ENCODE data around the gene PTPRE.
"Not testable (repeated sequence)": the region's sequence is repeated elsewhere in the genome, so short reads cannot be mapped to it uniquely, and the experiment has no call there.

Gene PTPRE

DNA sequence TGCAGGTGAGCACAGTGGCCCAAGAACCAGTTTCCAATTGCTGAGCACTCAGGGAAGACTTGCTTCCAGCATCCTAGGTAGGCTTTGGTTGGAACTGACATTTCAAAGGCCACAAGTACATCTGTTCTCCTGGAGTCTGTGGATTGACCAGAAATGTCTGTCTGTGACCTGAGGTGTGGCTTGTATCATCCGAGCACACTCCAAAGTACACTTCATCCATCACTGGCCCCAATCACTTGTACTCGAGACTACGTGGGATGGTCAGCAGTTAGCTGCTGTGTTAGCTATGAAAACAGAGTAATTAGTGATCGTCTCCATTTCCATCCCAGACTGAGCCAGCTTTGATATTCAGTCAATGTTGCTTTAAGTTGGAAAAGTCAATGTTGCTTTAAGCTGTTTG, 174.3 kb downstream of the PTPRE start:
- no peak for DNase-seq
- intact Hi-C loops (cut with DNase I) = no loop called here

DNA sequence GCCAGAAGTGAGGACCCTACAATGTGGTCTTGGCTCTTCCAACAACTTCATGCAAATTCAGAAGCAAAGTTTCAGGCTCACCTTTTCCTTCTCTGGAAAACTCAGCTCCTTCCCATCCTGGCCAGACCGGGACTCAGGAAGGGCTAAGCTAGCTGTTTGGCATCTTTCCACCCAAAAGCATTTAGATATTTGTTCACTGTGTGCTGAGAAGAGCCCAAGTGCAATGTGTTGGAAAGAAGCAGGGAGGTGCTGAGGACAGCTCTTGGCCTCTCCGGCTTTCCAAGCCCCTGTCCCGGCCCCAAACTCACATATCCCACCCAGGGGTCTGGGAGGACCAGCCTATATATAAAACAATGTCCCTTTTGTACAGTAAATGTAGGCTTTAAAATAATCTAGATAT, 174.8 kb downstream of the PTPRE start:
- DNase-seq = no peak
- intact Hi-C loops (cut with DNase I) = no loop called here

DNA sequence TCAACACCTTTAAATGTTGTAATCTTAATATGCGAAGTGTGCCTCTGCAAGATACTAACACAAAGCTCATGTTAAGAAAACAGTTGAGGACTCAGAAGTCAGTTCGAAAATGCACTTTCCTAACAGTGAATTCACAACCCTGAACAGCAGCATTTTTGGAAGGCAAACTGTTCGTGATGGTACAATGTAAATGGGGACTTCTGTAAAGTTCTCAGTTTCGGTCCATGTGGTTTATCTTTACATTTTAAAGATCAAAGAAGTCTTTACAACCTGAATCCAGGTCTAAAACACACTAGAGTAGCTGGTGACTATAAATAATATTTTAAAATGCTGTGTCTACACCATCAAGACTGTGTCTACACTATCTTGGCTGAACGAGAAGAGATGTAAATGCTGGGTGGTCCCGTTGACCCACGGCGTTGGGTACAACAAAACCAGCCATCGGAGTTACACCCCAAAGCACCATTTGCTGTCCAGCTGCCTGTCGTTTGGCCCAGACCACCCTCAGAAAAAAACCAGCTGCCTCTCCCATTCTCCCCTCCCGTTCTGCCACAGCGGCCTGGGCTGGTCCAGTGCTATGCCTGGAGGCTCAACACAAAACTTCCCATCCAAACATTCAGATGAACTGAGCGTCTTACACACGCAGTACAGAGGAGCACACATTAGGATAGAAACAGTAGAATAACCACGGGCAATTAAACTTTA, 176.4 kb downstream of the PTPRE start:
- DNase-seq = no peak
- intact Hi-C loops (cut with DNase I) = no loop called here

DNA sequence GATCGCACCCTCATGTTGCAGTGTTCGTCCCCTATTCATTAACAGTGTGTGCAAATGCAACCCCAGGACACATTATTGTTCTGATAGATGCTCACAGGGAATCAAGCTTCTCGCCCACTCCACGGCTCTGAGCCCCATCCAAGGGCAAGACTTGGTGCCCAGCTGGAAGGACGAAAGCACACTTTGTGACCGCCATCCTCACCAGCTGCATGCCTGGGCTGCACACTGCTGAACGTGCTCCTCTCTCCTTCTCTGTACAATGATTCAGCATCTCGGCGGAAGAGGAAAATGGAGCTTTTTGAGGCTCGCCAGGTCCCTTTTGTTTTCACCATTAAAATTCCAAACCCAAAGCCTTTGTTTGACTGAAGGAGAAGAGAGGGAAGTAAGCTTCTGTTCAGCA, 177.5 kb downstream of the PTPRE start:
- intact Hi-C loops (cut with DNase I) = no loop called here
- no peak for DNase-seq

DNA sequence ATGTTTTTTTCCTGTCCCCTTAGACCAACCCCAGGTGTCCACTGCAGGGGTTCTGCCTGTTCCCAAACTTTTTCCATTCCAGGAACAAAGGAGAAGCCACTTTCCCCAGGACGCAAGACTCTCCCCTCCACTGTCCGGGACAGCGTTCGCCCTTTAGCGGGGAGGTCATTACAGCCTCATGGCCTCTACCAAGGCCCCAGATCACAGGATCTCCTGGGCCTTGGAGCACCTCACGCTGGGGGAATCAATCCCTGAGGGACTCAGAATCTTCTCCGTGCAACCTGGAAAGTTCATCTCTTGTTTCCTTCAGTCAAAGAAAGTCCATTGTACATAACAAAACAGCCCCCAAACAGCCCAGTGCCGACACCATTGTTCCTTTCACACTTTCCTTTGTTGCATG, 178.1 kb downstream of the PTPRE start:
- no peak for DNase-seq
- intact Hi-C loops (cut with DNase I) = no loop called here

- intact Hi-C loops (cut with DNase I) = no loop called here
- no peak for DNase-seq
Measured at GRCh38 chr10:128086003-128086863, 179.3 kb downstream of the PTPRE start.

GRCh38 chr10:128087146-128087883, 180.4 kb downstream of the PTPRE start:
- DNase-seq = no peak
- intact Hi-C loops (cut with DNase I) = no loop called here

DNA sequence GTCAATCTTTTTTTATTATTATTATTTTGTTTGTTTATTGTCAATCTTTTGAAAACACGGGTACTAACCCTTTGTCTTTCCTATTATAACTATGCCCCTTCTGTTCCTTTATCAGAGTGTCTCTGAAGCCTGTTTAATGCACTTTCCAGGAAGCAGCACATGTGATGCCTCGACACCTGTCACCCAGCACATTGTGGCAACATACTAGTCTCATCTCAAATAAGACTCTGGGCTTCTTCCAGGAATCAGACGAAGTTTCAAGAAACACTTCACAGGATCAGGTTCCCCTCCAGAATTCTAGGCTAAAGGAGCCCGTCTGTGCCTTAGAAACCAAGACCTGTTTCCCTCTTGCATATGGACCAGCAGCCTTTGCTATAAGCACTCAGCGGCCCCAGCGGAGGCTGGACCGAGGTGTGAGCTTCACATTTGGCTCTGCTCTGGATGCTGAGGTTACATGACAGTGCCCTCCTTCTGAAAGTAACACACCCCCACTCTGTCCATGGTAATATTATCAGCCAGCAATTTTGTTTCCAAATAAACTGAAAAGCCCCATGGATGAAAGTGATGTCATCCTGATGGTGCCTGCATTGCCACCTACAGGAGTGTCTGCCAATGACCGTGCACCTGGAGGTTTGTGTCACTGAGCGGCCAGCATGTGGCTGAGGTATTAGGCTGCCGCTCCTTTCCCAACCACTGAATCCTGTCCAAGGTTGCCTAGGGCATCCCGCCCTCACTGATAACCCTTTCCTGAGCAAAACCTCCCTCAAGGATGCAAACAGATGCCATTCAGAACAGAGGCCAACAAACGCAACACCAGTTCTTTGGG, 181.2 kb downstream of the PTPRE start:
- DNase-seq = no peak
- intact Hi-C loops (cut with DNase I) = no loop called here

DNA sequence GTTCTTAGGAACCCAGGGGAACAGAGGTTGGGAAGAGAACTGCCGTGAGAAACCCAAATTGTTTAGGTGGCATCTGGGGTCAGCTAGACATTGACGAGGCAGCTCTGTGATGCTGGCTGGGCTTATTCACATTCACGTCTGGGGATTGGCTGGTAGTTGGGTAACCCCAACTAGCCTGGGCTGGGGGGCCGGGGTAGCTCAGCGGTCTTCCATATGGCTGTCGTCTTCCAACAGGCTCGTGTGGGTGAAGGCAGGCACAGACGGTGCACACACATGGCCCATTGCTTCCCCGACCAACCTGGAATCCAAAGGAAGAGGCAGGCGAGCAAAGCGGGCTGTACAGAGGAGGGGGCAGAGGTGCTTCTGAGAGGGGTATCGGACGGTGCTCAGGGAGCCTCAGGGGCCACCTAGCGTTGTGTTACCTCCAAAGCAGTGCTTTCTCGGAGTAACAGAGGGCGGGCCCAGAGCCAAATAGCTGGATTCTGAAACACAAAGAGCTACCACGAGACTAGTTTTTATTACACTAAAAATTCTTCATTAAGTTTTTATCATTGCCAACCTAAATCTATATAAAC, 184.8 kb downstream of the PTPRE start:
- no peak for DNase-seq
- intact Hi-C loops (cut with DNase I) = no loop called here

GRCh38 chr10:128092454-128092853, 185.6 kb downstream of the PTPRE start:
- DNase-seq = no peak
- intact Hi-C loops (cut with DNase I) = no loop called here

- intact Hi-C loops (cut with DNase I); DNase-seq: not testable (repeated sequence)
Measured at GRCh38 chr10:128094596-128094995, 187.7 kb downstream of the PTPRE start.

DNA sequence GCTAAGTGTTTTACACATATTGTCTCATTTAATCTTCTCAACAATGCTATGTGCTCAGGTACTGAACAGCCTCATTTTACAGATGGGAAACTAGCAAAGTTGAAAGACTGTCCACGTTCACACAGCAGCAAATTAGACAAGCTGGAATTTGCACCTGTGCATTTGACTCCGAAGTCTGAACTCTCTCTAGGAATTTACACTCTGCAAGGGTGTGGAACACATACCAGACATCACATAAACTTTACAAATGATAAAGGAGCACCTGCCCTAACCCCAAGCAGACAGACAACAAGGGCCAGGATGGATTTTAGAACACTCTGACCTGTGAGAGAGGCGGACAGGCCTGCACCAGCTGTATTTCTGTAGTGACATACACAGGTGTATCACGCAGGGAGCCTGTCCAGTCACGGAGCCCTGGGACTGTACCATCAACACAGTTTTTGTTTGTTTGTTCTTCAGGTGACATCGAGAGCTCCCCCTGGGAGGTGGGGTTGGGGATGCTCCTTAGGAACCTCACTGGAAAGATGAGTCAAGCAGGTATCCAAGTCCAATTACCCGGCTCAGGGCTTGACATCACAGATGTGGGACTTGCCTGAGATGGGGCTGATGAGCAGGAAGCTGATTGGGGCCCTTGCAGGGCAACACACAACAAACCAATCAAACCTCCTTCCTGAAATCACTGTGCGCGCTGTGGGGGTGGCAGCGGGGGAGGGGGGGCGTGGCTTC, 188.3 kb downstream of the PTPRE start:
- intact Hi-C loops (cut with DNase I) = no loop called here
- no peak for DNase-seq

- no peak for DNase-seq
- intact Hi-C loops (cut with DNase I) = no loop called here
Measured at GRCh38 chr10:128095753-128096469, 189.0 kb downstream of the PTPRE start.

GRCh38 chr10:128096486-128097199, 189.7 kb downstream of the PTPRE start:
- no peak for DNase-seq
- intact Hi-C loops (cut with DNase I) = no loop called here

DNA sequence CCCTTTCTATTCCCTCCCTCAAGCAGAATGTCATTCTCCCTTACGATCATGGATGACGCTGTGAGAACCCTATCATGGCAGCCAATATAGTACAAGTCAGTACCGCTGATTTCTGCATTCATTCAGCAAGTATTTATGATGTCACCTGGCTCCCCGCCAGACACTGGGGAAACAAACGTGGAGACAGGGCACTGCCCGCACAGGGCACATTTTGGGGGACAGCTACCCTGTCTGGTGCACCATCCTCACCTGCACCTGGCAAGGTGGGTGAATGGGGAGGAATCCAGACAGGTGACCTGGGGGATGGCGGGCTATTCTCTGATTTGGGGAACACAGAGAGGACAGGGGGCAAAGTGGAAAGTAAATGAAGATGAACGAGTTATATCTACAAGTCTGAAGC, 190.9 kb downstream of the PTPRE start:
- intact Hi-C loops (cut with DNase I) = no loop called here
- no peak for DNase-seq

DNA sequence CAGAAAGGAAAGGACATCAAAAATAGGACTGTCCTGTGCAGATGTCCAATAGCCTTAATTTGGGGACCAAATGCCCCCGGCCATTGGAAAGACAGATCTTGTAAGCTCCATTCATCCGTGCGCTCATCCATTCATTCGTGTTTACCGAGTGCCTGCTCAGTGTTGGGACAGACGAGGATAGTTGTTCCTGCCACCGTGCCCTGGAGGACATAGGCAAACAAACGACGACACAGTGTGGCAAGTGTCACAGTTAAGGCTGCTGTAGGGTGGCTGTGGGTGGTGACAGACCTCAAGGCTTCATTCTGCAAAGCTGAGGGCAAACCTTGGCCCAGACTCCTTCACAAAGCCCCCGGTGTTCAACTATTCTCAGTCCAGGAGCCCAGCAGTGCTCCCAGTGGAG, 191.7 kb downstream of the PTPRE start:
- DNase-seq = no peak
- intact Hi-C loops (cut with DNase I) = no loop called here

DNA sequence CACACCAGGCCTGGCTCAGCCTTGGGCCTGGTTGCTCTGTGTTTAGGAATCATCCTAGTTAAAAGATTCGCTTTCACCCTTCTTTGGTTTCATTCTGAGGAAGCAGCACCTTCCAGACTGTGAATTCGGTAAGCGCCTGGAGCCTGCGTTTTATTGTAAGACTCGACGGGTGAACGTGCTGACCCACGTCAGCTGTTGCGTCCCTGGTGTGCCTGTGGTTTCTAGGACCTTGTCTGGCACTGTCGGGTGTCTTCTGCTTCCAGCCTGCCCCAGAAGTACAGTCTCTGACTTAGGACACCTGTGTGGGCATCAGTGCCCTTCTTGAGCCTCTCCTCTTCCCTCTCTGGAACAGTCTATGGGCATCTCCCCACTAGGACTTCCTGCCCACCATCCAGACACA, 193.0 kb downstream of the PTPRE start:
- no peak for DNase-seq
- intact Hi-C loops (cut with DNase I) = no loop called here

- DNase-seq = no peak
- intact Hi-C loops (cut with DNase I) = no loop called here
Measured at GRCh38 chr10:128101901-128102300, 195.0 kb downstream of the PTPRE start.
